ENCODE results near the gene RNU5D-1.

The RNU5D-1 gene

GRCh38 chr1:44698138-44698537 is 32.8 kb downstream of the RNU5D-1 start:
- H3K4me3 ChIP-seq (ENCODE audit: low read length), result no peak overlapping the region
- TF ChIP-seq, protein P1, sequence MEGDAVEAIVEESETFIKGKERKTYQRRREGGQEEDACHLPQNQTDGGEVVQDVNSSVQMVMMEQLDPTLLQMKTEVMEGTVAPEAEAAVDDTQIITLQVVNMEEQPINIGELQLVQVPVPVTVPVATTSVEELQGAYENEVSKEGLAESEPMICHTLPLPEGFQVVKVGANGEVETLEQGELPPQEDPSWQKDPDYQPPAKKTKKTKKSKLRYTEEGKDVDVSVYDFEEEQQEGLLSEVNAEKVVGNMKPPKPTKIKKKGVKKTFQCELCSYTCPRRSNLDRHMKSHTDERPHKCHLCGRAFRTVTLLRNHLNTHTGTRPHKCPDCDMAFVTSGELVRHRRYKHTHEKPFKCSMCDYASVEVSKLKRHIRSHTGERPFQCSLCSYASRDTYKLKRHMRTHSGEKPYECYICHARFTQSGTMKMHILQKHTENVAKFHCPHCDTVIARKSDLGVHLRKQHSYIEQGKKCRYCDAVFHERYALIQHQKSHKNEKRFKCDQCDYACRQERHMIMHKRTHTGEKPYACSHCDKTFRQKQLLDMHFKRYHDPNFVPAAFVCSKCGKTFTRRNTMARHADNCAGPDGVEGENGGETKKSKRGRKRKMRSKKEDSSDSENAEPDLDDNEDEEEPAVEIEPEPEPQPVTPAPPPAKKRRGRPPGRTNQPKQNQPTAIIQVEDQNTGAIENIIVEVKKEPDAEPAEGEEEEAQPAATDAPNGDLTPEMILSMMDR (IDR thresholded peaks at IDR 0.05; ENCODE audit: insufficient read depth, low read depth, low read length, missing control alignments), result no peak
- no peak for DNase-seq (ENCODE audit: low read depth)

- TF ChIP-seq, protein P1 (IDR thresholded peaks at IDR 0.05; ENCODE audit: insufficient read depth, low read depth, low read length, missing control alignments), result no peak
- no peak overlapping the region for H3K4me3 ChIP-seq (ENCODE audit: low read length)
- no peak for DNase-seq (ENCODE audit: low read depth)
Measured at GRCh38 chr1:44696789-44697345, 34.1 kb downstream of the RNU5D-1 start.

DNA sequence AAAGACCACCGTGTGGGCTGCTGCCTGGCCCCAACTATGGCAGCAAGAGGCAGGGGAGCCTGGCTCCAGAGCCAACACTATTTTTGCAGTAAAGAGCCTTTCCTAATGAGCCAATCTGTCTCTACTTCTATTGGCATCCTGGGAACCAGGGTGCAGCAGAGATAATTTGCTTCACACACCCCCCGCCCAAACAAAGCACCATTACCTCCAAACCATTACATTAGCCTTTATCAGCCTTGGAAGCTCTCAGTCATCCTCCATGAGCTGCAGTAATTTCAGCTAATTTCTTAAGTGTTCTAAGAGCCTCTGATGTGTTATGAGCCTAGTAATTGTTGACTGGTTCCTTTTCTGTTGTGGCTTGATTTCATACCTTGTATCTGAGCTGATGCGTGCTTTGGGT is 34.9 kb downstream of the RNU5D-1 start:
- TF ChIP-seq, protein P1 (IDR thresholded peaks at IDR 0.05; ENCODE audit: insufficient read depth, low read depth, low read length, missing control alignments), result no peak
- H3K4me3 ChIP-seq (ENCODE audit: low read length), result no peak overlapping the region
- no peak for DNase-seq (ENCODE audit: low read depth)

GRCh38 chr1:44695671-44696070 is 35.3 kb downstream of the RNU5D-1 start:
- DNase-seq (ENCODE audit: low read depth), result no peak
- H3K4me3 ChIP-seq (ENCODE audit: low read length), result no peak overlapping the region
- TF ChIP-seq, protein P1 (IDR thresholded peaks at IDR 0.05; ENCODE audit: insufficient read depth, low read depth, low read length, missing control alignments), result no peak

GRCh38 chr1:44694863-44695478 is 36.0 kb downstream of the RNU5D-1 start:
- no peak for DNase-seq (ENCODE audit: low read depth)
- TF ChIP-seq, protein P1 (IDR thresholded peaks at IDR 0.05; ENCODE audit: insufficient read depth, low read depth, low read length, missing control alignments), result no peak
- no peak overlapping the region for H3K4me3 ChIP-seq (ENCODE audit: low read length)

GRCh38 chr1:44693900-44694299 is 37.1 kb downstream of the RNU5D-1 start:
- DNase-seq (ENCODE audit: low read depth), result no peak
- TF ChIP-seq, protein P1 (IDR thresholded peaks at IDR 0.05; ENCODE audit: insufficient read depth, low read depth, low read length, missing control alignments), result no peak
- no peak overlapping the region for H3K4me3 ChIP-seq (ENCODE audit: low read length)

GRCh38 chr1:44693159-44693558 is 37.8 kb downstream of the RNU5D-1 start:
- TF ChIP-seq, protein P1 (IDR thresholded peaks at IDR 0.05; ENCODE audit: insufficient read depth, low read depth, low read length, missing control alignments), result no peak
- H3K4me3 ChIP-seq (ENCODE audit: low read length), result no peak overlapping the region
- no peak for DNase-seq (ENCODE audit: low read depth)

Data from epithelial cell of esophagus (primary cell).